ENCODE data around the gene ARMC2.

DNA sequence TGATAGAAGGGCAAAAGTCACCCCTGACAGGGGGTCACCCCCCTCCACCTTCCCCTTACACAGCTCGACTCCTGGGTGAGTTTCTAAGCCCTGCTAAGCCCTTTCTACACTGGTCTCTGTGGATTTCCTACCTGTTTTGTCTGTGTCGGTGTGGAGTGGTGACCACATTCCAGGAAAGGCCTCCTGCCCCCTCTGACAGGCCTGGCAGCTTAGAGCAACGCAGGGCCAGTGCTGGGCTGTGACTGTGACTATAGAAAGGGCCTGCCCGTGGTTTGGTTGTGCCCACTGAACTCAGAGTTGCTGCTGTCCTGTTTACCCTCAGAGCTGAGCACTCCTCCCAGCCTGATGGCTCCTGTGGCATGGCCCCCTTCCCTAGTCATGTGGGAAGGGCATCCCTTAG lies 109.0 kb downstream of the ARMC2 start:
- TF ChIP-seq, protein P1, sequence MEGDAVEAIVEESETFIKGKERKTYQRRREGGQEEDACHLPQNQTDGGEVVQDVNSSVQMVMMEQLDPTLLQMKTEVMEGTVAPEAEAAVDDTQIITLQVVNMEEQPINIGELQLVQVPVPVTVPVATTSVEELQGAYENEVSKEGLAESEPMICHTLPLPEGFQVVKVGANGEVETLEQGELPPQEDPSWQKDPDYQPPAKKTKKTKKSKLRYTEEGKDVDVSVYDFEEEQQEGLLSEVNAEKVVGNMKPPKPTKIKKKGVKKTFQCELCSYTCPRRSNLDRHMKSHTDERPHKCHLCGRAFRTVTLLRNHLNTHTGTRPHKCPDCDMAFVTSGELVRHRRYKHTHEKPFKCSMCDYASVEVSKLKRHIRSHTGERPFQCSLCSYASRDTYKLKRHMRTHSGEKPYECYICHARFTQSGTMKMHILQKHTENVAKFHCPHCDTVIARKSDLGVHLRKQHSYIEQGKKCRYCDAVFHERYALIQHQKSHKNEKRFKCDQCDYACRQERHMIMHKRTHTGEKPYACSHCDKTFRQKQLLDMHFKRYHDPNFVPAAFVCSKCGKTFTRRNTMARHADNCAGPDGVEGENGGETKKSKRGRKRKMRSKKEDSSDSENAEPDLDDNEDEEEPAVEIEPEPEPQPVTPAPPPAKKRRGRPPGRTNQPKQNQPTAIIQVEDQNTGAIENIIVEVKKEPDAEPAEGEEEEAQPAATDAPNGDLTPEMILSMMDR (IDR thresholded peaks at IDR 0.05): no peak
- TF ChIP-seq EZH2 (IDR thresholded peaks at IDR 0.05; ENCODE audit: borderline replicate concordance, insufficient read depth, low read depth, low read length, poor library complexity, severe bottlenecking): no peak

Data from B cell (primary cell).